NCI-H2107 treated with DMSO at 0.1 percent for 48 hours (cell line): Measurements from ENCODE around the gene SORCS2.

Experiments used
- DNase-seq: peaks from one replicate; lab custom pipeline; 2025; ENCODE audit not compliant: unreplicated experiment; lab: John Stamatoyannopoulos, UW

The SORCS2 gene

DNA sequence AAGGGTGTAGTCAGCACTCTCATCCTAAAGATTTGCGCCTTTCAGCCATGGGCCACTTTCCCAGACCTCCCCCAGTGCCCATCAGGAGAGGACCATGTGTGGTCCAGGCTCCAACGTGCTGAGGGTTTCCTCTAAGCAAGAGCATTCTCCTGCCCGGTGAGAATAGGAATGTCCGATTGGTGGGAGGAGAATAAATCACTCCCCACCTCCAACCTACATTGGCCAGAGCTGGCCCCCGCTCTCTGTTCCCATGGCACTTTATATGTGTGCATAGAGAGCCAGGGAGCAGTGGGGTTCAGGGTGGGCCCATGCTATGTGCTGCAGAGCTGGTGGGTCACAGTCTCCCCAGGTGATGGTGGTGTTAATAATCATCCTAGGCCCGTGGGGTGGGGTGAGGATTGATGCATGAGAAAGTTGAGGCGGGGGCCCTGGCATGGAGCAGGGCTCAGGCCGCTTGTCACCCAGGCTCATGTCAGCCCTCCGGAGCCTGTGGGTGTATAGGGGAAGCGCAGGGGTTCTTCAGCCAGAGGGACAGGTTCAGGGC is 6.8 kb upstream of the SORCS2 start:
- no peak for DNase-seq

DNA sequence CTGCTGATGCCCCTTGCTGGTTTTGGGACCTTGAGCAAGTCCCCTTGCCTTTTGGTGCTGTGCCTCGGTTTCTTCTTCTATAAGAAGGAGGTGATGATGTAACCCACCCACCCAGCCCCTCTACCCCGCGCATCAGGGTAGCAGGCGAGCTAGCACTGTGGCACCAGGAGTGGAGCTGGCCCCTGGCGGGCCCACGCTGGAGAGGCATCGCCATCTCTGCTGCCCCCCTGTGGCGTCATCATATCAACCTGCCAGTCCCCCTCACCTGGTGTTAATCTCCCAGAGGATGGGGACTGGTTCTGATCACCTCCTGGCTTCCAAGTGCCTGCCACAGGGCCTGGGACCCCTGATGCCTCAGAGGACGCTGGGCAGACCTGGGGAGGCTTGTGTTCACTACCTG is 6.3 kb upstream of the SORCS2 start:
- no peak for DNase-seq

GRCh38 chr4:7186516-7187167 is 5.7 kb upstream of the SORCS2 start:
- no peak for DNase-seq

DNA sequence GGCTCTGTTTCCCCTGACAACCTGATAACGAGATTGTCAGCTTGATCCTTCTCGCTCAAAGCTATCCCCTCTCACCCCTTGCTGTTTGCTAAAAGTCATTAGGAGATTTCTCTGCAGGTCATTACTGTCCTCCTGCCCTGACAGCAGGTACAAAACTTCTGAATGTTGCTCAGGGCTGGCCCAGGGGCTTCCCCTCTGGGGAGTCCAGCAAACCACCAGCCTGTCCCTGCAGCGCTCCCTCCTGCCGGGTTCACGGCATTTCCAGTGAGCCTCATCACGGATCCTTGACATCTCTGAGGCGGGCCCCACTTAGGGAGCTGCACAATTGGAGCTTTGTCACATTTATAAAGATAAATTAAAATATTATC is 5.2 kb upstream of the SORCS2 start:
- DNase-seq = no peak

- no peak for DNase-seq
Measured at GRCh38 chr4:7187691-7188090, 4.6 kb upstream of the SORCS2 start.

DNA sequence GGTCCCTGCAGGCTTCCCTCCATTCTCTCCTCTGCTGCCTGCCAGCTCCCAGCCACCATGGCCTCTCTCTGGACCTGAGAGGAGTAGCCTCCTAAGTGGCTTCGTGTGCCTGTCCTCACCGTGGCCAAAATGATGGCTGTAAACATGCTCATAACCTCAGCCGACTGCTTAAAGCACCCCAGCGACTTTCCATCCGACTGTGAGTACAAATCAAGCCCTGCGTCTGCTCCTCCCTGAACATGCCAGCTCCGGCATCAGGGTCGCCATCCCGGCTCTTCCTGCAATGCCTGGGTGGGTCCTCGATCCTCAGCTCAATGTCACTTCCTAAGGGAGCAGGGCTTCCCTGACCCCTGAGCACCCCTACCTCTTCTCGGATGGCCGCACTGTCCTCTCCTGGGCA is 3.3 kb upstream of the SORCS2 start:
- no peak for DNase-seq

DNA sequence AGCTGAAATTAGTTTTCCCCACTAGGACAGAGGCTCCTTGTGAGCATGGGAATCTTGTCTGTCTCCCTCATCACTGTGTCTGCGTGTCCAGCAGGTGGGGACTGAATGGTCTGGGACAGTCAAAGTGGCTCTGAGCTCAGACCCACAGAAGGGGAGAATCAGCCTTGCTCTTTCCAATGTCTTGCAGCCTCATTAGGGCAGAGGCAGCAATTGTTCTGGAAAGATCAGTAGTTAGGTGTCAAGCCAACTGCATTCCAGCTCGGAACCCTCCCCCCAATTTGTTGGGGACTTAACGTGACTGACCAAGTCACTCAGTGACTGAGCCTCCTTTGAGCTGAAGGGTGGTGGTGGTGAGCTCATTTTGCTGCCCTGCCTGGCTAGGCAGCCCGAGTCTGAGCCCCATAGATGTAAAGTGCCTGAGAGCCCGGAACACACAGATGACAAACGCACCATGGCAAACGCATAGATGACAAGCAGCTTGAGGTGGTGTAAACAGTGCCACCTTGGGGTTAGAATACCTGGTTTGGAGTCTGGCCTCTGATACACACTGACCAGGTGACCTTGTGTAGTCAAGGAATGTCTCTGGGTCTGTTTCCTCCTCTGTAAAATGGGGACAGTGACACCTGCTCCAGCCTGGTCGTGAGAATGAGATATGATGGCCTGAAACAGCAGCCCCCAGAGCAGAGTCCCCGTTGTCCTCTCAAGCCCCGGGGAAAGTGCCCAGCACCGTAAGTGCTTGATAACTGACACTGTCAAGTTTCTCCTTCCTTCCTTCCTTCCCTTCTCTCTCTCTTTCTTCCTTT is 2.7 kb upstream of the SORCS2 start:
- DNase-seq = no peak

DNA sequence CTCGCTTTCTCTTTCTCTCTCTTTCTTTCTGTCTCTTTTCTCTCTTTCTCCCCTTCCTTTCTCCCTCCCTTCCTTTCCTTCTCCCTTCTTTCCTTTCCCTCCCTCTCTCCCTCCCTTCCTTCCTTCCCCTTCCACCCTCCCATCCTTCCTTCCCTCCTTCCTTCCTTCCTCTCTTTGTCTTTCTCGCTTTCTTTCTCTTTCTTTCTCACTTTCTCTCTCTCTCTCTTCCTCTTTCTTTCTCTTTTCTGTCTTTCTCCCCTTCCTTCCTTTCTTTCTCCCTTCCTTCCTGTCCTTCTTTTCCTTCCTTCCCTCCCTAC is 2.1 kb upstream of the SORCS2 start:
- no peak for DNase-seq

DNA sequence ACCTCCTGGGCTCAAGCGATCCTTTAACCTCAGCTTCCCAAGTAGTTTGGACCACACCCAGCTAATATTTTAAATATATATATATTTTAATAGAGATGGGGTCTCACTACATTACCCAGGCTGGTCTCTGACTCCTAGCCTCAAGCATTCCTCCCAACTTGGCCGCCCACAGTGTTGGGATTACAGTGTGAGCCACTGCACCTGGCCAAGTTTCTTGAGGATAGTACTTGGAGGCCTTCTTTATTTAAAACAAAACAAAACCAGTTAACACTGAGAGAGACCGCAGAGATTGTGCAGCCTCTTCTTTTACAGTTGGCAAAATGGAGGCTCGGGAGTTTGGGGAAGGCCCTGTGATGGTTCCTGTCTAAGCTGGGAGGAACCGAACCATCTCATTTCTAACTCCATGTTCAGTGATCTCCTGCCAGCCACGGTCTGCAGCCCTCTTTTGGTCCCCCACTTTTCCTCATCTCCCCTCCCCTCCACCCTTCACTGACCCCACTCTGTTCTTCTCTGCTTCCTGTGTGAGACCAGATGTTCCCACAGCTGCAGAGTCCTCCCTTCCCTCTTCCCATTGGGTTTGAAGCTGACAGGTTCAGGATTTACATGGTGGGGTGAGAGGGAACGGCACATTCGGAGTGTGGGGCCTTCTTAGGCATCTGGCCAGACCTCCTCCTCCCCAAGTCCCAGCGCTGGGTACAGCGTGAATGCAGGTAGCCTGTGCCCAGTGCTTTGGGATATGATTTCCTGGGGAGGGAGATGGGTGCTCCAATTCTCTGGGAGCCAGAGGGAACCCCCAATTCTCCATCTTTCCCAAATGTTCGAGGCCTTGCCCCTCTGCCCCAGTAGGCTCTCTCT is 1.4 kb upstream of the SORCS2 start:
- no peak for DNase-seq

GRCh38 chr4:7191546-7192251 is 639 bp upstream of the SORCS2 start:
- no peak for DNase-seq

GRCh38 chr4:7193030-7193958 is 956 bp downstream of the SORCS2 start:
- no peak for DNase-seq

GRCh38 chr4:7194251-7195140 is 2.2 kb downstream of the SORCS2 start:
- peak; percentile 29 for DNase-seq

DNA sequence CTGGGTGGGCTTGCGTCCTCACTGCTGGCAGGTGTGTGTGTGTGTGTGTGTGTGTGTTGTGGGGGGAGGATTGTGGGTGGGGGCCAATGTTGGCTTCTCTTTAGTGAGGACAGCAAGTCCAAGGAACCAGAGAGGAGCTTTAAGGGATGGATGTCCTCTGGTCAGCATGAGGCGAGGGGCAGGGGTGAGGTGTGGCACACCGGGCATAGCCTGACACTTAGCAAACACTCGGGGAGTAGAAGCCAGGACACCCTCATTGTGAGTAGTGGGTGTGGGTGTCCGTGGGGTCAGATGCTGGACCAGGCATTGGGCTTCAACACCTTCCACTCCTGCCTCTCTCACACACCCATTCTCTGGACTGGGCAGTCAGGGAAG is 2.8 kb downstream of the SORCS2 start:
- DNase-seq = no peak

DNA sequence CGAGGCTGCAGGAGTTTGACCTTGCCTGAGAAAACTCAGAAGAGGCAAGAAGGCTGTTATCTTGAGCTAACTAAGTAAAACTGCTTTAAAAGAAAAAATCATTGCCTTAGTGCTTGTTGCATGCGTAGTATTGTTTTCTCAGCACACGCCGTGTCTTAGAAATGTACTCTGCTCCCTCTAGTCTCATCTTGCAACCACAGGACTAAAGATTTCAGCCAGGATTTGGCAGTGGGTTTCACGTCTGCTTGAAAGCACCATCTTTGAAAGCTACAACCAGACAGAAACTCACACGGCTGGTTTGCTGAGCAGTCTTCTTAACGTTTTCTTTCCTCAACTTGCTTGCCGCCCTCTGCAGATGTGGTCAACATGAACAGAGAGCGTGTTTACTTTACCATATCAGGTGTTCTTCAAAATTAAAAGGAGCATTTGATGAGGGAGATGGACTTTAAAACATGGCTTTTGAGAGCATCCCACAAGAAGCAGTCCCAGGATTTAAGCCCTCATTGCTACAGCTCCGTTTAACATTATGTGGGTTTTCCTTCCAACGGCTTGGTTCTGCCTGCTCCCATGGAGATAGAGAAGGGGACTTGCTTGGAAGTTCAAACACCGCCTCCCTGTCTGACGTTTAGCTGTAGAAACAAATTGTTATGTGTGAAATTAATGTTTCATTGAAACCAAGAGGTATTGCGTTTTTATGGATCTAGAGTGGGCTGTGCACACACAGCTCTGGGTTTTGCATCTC is 3.4 kb downstream of the SORCS2 start:
- no peak for DNase-seq

- DNase-seq = peak; percentile 56
Measured at GRCh38 chr4:7196288-7196651, 3.9 kb downstream of the SORCS2 start.

DNA sequence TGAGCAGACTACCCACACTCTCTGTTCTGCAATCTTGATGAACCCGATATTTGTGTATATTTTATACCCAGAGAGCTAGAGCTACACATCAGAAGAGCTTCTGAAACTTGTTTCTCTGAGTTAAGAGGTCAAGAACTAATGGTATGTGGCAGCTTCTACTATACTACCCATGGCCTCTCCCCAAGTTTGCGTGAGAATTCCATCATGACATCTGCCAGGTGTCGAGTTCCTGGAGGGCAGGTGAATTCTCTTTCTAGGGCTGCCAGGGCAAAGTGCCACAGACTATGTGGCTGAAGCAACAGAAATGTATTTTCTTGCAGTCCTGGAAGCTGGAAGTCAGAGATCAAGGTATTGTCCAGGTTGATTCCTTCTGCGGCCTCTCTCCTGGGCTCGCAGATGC is 4.4 kb downstream of the SORCS2 start:
- no peak for DNase-seq

DNA sequence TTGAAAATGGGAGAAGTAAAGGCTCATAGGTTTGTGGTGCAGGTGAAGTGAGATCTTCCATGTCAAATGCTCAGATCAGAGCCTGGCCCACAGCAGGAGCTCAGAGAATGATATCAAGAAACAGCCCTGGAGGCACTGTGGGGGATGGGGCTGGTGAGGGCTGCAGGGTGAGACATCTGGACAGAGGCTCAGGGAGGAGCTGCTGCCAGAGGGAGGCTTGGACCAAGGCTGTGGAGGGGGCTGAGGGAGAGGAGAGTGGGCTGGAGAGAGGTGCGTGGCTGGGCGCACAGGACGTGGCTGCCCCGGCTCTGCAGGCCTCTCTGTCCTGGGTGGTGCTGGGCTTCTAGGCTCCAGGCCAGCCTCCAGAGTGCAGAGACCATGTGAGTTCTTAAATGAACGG is 5.6 kb downstream of the SORCS2 start:
- no peak for DNase-seq

- no peak for DNase-seq
Measured at GRCh38 chr4:7198440-7199128, 6.2 kb downstream of the SORCS2 start.
